GM12878 (cell line): ENCODE results near the gene NKX1-1. TPM values are rescaled to one million over a fixed set of nuclear protein-coding genes. Genes with fewer than 3 reads are reported as not detected.

Experiments
- ATAC-seq: fragments of 200-7000 bp; cut with Tn5 transposase; 3 replicates; pipeline ENCODE4 v1.9.1; 2020; ENCODE audit warnings: mild to moderate bottlenecking, moderate library complexity
- BruUV-seq: library from RNA; stranded (reverse); fragments of 400-500 nt; replicated peaks from 2 replicates; lab custom pipeline; 2021; lab: Mats Ljungman, UMichigan
- CTCF ChIA-PET: fragments of 300-600 bp; sonication (Branson Sonifier 250); formaldehyde crosslinking; extraction: SDS; loops from one replicate; lab custom pipeline; 2021; ENCODE audit warnings: inconsistent platforms; lab: Yijun Ruan, JAX
- POLR2A ChIA-PET: fragments of 350-600 bp; formaldehyde crosslinking; extraction: SDS; loops from one replicate; lab custom pipeline; 2021; ENCODE audit warnings: inconsistent platforms; lab: Charles Lee
- RAD21 ChIA-PET: fragments of 300-600 bp; sonication (Branson Sonifier 250); formaldehyde crosslinking; loops from one replicate; lab custom pipeline; 2023; ENCODE audit warnings: antibody characterized with exemption; ENCODE audit not compliant: unreplicated experiment; lab: Charles Lee
- SMC1A ChIA-PET: fragments of 300-600 bp; sonication (Branson Sonifier 250); formaldehyde crosslinking; loops from one replicate; lab custom pipeline; 2023; ENCODE audit not compliant: unreplicated experiment, uncharacterized antibody; lab: Charles Lee
- DNase-seq: peaks from one replicate; pipeline ENCODE4 v3.0.0-alpha.2; 2011; ENCODE audit warnings: low read depth, low spot score
- FAIRE-seq: peaks from 3 replicates; lab custom pipeline; 2011; peaks lifted over from hg19 to GRCh38; lab: Jason Lieb, UNC
- H2AFZ ChIP-seq: 2 replicates; pipeline ENCODE4 v1.6.0; 2011; ENCODE audit warnings: low read depth, low read length, control low read depth; ENCODE audit not compliant: control insufficient read depth
- H3K27ac ChIP-seq: 2 replicates; pipeline ENCODE4 v1.5.1; 2011; ENCODE audit warnings: control low read depth; ENCODE audit not compliant: control insufficient read depth, insufficient read depth
- H3K27me3 ChIP-seq, 2 experiments: replicated peaks in 1 of 2; 2 replicates each; pipeline versions ENCODE4 v1.6.0 to v1.6.1; 2011; ENCODE audit warnings: low read length in 1 of 2; ENCODE audit not compliant: control insufficient read depth in 2 of 2, insufficient read depth in 2 of 2
- H3K36me3 ChIP-seq, 2 experiments: 2 replicates each; pipeline ENCODE4 v1.5.1; 2011; ENCODE audit warnings: low read length in 1 of 2; ENCODE audit not compliant: control insufficient read depth in 2 of 2, insufficient read depth in 2 of 2
- H3K4me1 ChIP-seq: 2 replicates; pipeline ENCODE4 v1.6.1; 2011; ENCODE audit warnings: mild to moderate bottlenecking, low read length, moderate library complexity, mixed read lengths; ENCODE audit not compliant: control insufficient read depth, insufficient read depth
- H3K4me2 ChIP-seq: 2 replicates; pipeline ENCODE4 v1.6.0; 2011; ENCODE audit warnings: control low read depth; ENCODE audit not compliant: control insufficient read depth, insufficient read depth
- H3K4me3 ChIP-seq: fragments of 200-600 bp; sonication (generic); 2 replicates; pipeline ENCODE4 v1.5.1; 2016
- H3K79me2 ChIP-seq: 2 replicates; pipeline ENCODE4 v1.6.0; 2011; ENCODE audit warnings: low read length; ENCODE audit not compliant: control insufficient read depth, insufficient read depth
- H3K9ac ChIP-seq: 2 replicates; pipeline ENCODE4 v1.8.0; 2011; ENCODE audit warnings: low read length, control low read depth, mixed read lengths; ENCODE audit not compliant: control insufficient read depth, insufficient read depth
- H3K9me3 ChIP-seq: replicated peaks from 3 replicates; pipeline ENCODE4 v1.5.1; 2011; ENCODE audit warnings: mild to moderate bottlenecking, low read length; ENCODE audit not compliant: control insufficient read depth, insufficient read depth
- H4K20me1 ChIP-seq: 2 replicates; pipeline ENCODE4 v1.6.0; 2011; ENCODE audit not compliant: control insufficient read depth, insufficient read depth
- BHLHE40 ChIP-seq, 2 experiments: fragments of 450-650 bp in 1 of 2; IDR thresholded peaks; 2 replicates each; pipeline ENCODE4 v1.6.1; 2011 to 2017; ENCODE audit warnings: low read depth in 2 of 2, borderline replicate concordance in 1 of 2, improper control_type of control experiment in 1 of 2, low read length in 1 of 2, mild to moderate bottlenecking in 1 of 2
- MTA3 ChIP-seq: IDR thresholded peaks from 2 replicates; pipeline ENCODE4 v1.6.1; 2012; ENCODE audit warnings: low read length, inconsistent platforms, borderline replicate concordance
- NFYA ChIP-seq: IDR thresholded peaks from 2 replicates; pipeline ENCODE4 v1.6.1; 2011; ENCODE audit warnings: low read depth, mild to moderate bottlenecking, low read length, improper control_type of control experiment, borderline replicate concordance
- NRF1 ChIP-seq: conservative IDR thresholded peaks from 2 replicates; pipeline ENCODE4 v1.6.1; 2011; ENCODE audit warnings: mild to moderate bottlenecking, low read depth, low read length, improper control_type of control experiment
- ZNF687 ChIP-seq: fragments of 450-650 bp; IDR thresholded peaks from 2 replicates; pipeline ENCODE4 v1.6.1; 2017; ENCODE audit warnings: mild to moderate bottlenecking, moderate library complexity
- WGBS: methylation state at CpG from one replicate; pipeline ENCODE4 v1.1.6; 2016; ENCODE audit warnings: low lambda C conversion rate; ENCODE audit not compliant: insufficient replicate concordance, insufficient coverage; ENCODE audit errors: missing lambda C conversion rate; 5-methylcytosine and 5-hydroxymethylcytosine counted together
- in situ Hi-C: fragments of 300-500 bp; cut with MboI; formaldehyde crosslinking; loops from 9 replicates; pipeline ENCODE4 v1.14.3; 2018; ENCODE audit warnings: mixed read lengths
- intact Hi-C: fragments of 100-400 bp; cut with micrococcal nuclease; formaldehyde crosslinking; loops from one replicate; pipeline ENCODE4 v1.14.2; 2022; ENCODE audit not compliant: unreplicated experiment
- polyA plus RNA-seq, 11 experiments: library from polyadenylated mRNA; depleted of rRNA in 4 of 11; unstranded in 6 of 11; stranded (reverse) in 5 of 11; fragments of >200 nt; fragmentation: Nextera tagmentation in 4 of 11; fragmentation: Illumina TruSeq in 1 of 11; extraction: Ambion mirVana in 4 of 11; extraction: Trizol in 1 of 11; gene quantifications; 1 replicate in 1 of 11; 2 replicates in 10 of 11; pipeline versions ENCODE4 v1.2.1 to v1.2.3, GENCODE V29; 2011 to 2016; ENCODE audit warnings: inconsistent platforms in 2 of 11, missing spikeins in 2 of 11, low read depth in 1 of 11
- total RNA-seq, 4 experiments: library from RNA; depleted of rRNA in 3 of 4; stranded (reverse); fragments of >200 nt in 3 of 4; fragmentation: Illumina TruSeq in 1 of 4; extraction: Trizol in 1 of 4; gene quantifications; 2 replicates each; pipeline versions ENCODE4 v1.2.1 to v1.2.3, GENCODE V29; 2013 to 2021

Gene NKX1-1
- total and polyA plus RNA-seq, 10 of the 15 experiments (the other 5 are each of a cell fraction or from before 2014, with no cell fraction given): not detected

GRCh38 chr4:1359144-1359501 lies 47.1 kb downstream of the NKX1-1 start (continued):
- TF ChIP-seq ZNF687 (no peak), NFYA (no peak), MTA3 (no peak), BHLHE40 (IDR thresholded peaks at IDR 0.05; ENCODE audit: borderline replicate concordance in 1 of 2, low read depth in 2 of 2, low read length in 1 of 2) (no peak)

GRCh38 chr4:1358421-1359143 lies 47.7 kb downstream of the NKX1-1 start:
- POLR2A ChIA-PET: no interaction called here
- no peaks in the 10 kb centered on the region for H3K27me3 ChIP-seq
- no peaks in the 10 kb centered on the region for H3K4me1 ChIP-seq
- H3K79me2 ChIP-seq: no peaks in the 10 kb centered on the region
- intact Hi-C loops: no loop called here
- no peaks in the 10 kb centered on the region for H4K20me1 ChIP-seq
- no peak overlapping the region for H3K4me2 ChIP-seq
- no peak for FAIRE-seq
- H3K9me3 ChIP-seq: no peaks in the 10 kb centered on the region
- no peak overlapping the region for H3K4me3 ChIP-seq
- TF ChIP-seq NRF1: no peak
- no peak overlapping the region for H2AFZ ChIP-seq
- no peak for ATAC-seq
- CTCF ChIA-PET: no interaction called here
- H3K9ac ChIP-seq: no peak overlapping the region
- RAD21 ChIA-PET: no interaction called here
- WGBS: 92% methylated on average over 38 of the region's 38 CpGs
- H3K36me3 ChIP-seq: peaks cover 0 to 3% of the 10 kb centered on the region in 2 experiments; a peak in 3 of 4 replicates
- SMC1A ChIA-PET: no interaction called here
- BruUV-seq: no TSS peak
- in situ Hi-C loops: no loop called here
- H3K27ac ChIP-seq: no peak overlapping the region
- no peak for DNase-seq
